Right renal cortex interstitium (tissue), 3 donors: Measurements from ENCODE around the gene N4BP2L2. TPM values are rescaled to one million over a fixed set of nuclear protein-coding genes. Genes with fewer than 3 reads are reported as not detected.

Experiments used
- DNase-seq, 3 donors: peaks; one replicate each; pipeline ENCODE4 v3.0.0-alpha.2; 2013; ENCODE audit warnings: low read depth in 3 of 3, low spot score in 2 of 3
- polyA plus RNA-seq, 3 donors: library from polyadenylated mRNA; unstranded; fragments of 120-200 nt; gene quantifications; one replicate each; pipeline ENCODE4 v1.2.1, GENCODE V29; 2013; ENCODE audit not compliant: insufficient read length in 3 of 3

Gene N4BP2L2
- polyA plus RNA-seq, 3 donors = 149 to 164 (median 164) TPM

- peak in 2 of 3 donors; percentile 58 to 72 for DNase-seq
These were observed 110.6 kb downstream of the N4BP2L2 start, which contains the start of gene N4BP2L1 for GRCh38 chr13:32427852-32428580. N4BP2L1 (minus strand) TSS chr13:32428130; CDS start chr13:32428082, 48 bp downstream.

GRCh38 chr13:32426990-32427851 lies 111.4 kb downstream of the N4BP2L2 start:
- peak in 1 of 3 donors; percentile 19 for DNase-seq

GRCh38 chr13:32426191-32426989 lies 112.2 kb downstream of the N4BP2L2 start:
- no peak for DNase-seq

- no peak for DNase-seq
These were observed 113.4 kb downstream of the N4BP2L2 start for GRCh38 chr13:32425158-32425557.

- DNase-seq = no peak
These were observed 115.0 kb downstream of the N4BP2L2 start for GRCh38 chr13:32423592-32423991.

GRCh38 chr13:32419862-32420261 lies 118.7 kb downstream of the N4BP2L2 start:
- DNase-seq = no peak

- no peak for DNase-seq
These were observed 120.6 kb downstream of the N4BP2L2 start for GRCh38 chr13:32417995-32418394.

- no peak for DNase-seq
These were observed 123.6 kb downstream of the N4BP2L2 start for GRCh38 chr13:32415019-32415418.

- no peak for DNase-seq
These were observed 124.0 kb downstream of the N4BP2L2 start for GRCh38 chr13:32414580-32414979.

GRCh38 chr13:32413284-32413683 lies 125.3 kb downstream of the N4BP2L2 start:
- DNase-seq = no peak

GRCh38 chr13:32409561-32410421 lies 128.8 kb downstream of the N4BP2L2 start:
- peak in 1 of 3 donors; percentile 16 for DNase-seq

- no peak for DNase-seq
These were observed 129.6 kb downstream of the N4BP2L2 start for GRCh38 chr13:32409001-32409313.

GRCh38 chr13:32408296-32409000 lies 130.1 kb downstream of the N4BP2L2 start:
- DNase-seq = no peak

- no peak for DNase-seq
These were observed 130.7 kb downstream of the N4BP2L2 start for GRCh38 chr13:32407854-32408253.

- DNase-seq = no peak
These were observed 135.5 kb downstream of the N4BP2L2 start for GRCh38 chr13:32403108-32403507.

- no peak for DNase-seq
These were observed 147.4 kb downstream of the N4BP2L2 start for GRCh38 chr13:32391101-32391619.

GRCh38 chr13:32390484-32390883 lies 148.1 kb downstream of the N4BP2L2 start:
- no peak for DNase-seq

- DNase-seq = no peak
These were observed 148.5 kb downstream of the N4BP2L2 start for GRCh38 chr13:32390048-32390447.

- DNase-seq = no peak
These were observed 153.2 kb downstream of the N4BP2L2 start for GRCh38 chr13:32385410-32385809.
